Pulmonary artery endothelial cell (primary cell): ENCODE results near the gene DLG3. TPM values are rescaled to one million over a fixed set of nuclear protein-coding genes. Genes with fewer than 3 reads are reported as not detected.
"Not testable (repeated sequence)": the region's sequence is repeated elsewhere in the genome, so short reads cannot be mapped to it uniquely, and the experiment has no call there.

Experiments
- DNase-seq: peaks from one replicate; pipeline ENCODE4 v3.0.0-alpha.2; 2011; ENCODE audit warnings: low read depth, low spot score
- total RNA-seq: library from RNA; depleted of rRNA; stranded (reverse); fragments of >200 nt; gene quantifications from 2 replicates; pipeline ENCODE4 v1.2.3, GENCODE V29; 2014

DLG3 gene
- total RNA-seq, 1 donor from 2014 or later = 3.0 TPM

- not testable (repeated sequence) for DNase-seq
Measured at GRCh38 chrX:70515692-70516091, 71.1 kb downstream of the DLG3 start.

GRCh38 chrX:70525733-70526132 is 81.1 kb downstream of the DLG3 start:
- no peak for DNase-seq

GRCh38 chrX:70527053-70527452 is 82.4 kb downstream of the DLG3 start:
- DNase-seq = no peak

GRCh38 chrX:70527610-70528345 is 83.1 kb downstream of the DLG3 start:
- no peak for DNase-seq

GRCh38 chrX:70535198-70535597 is 90.6 kb downstream of the DLG3 start:
- no peak for DNase-seq

- DNase-seq = no peak
Measured at GRCh38 chrX:70549429-70549828, 104.8 kb downstream of the DLG3 start.

GRCh38 chrX:70552130-70552704 is 107.6 kb downstream of the DLG3 start:
- DNase-seq = no peak

- DNase-seq = no peak
Measured at GRCh38 chrX:70553516-70553915, 108.9 kb downstream of the DLG3 start.

- DNase-seq = no peak
Measured at GRCh38 chrX:70554081-70554480, 109.4 kb downstream of the DLG3 start.

- no peak for DNase-seq
Measured at GRCh38 chrX:70554523-70554922, 109.9 kb downstream of the DLG3 start.

GRCh38 chrX:70554948-70555347 is 110.3 kb downstream of the DLG3 start:
- DNase-seq = no peak

Other genes with a start within 250 kb of the DLG3 start
- gene AWAT1, start 210.2 kb upstream of the DLG3 start, total RNA-seq = not detected in 2 replicates
- not detected in 2 replicates for gene P2RY4, start 184.6 kb upstream of the DLG3 start, total RNA-seq
- not detected in 2 replicates for gene ARR3, start 176.5 kb upstream of the DLG3 start, total RNA-seq
- gene RAB41, start 162.7 kb upstream of the DLG3 start, total RNA-seq = not detected in 2 replicates
- 33.9 and 37.7 TPM in 2 replicates for gene PDZD11, start 154.9 kb upstream of the DLG3 start, total RNA-seq
- gene KIF4A, start 154.7 kb upstream of the DLG3 start, total RNA-seq = 13.9 and 26.9 TPM in 2 replicates
- gene GDPD2, start 21.5 kb upstream of the DLG3 start, total RNA-seq = 0.07 TPM in 1 of 2 replicates, not detected in the other